T47D (cell line): ENCODE results near the gene COMTD1.

Source experiments
- DNase-seq, 2 experiments: peaks; one replicate each; pipeline versions ENCODE4 v3.0.0 to v3.0.0-alpha.2; 2011 to 2012; ENCODE audit warnings: low read depth in 1 of 2, low spot score in 1 of 2
- JUND ChIP-seq: IDR thresholded peaks from 2 replicates; pipeline ENCODE4 v1.6.1; 2012; ENCODE audit warnings: low read depth
- in situ Hi-C: cut with HindIII; loops from 2 replicates; pipeline ENCODE4 v1.10.0; 2016; ENCODE audit warnings: low sequenced_read_pairs, low pct_unique_long_range_greater_than_20kb

The COMTD1 gene

DNA sequence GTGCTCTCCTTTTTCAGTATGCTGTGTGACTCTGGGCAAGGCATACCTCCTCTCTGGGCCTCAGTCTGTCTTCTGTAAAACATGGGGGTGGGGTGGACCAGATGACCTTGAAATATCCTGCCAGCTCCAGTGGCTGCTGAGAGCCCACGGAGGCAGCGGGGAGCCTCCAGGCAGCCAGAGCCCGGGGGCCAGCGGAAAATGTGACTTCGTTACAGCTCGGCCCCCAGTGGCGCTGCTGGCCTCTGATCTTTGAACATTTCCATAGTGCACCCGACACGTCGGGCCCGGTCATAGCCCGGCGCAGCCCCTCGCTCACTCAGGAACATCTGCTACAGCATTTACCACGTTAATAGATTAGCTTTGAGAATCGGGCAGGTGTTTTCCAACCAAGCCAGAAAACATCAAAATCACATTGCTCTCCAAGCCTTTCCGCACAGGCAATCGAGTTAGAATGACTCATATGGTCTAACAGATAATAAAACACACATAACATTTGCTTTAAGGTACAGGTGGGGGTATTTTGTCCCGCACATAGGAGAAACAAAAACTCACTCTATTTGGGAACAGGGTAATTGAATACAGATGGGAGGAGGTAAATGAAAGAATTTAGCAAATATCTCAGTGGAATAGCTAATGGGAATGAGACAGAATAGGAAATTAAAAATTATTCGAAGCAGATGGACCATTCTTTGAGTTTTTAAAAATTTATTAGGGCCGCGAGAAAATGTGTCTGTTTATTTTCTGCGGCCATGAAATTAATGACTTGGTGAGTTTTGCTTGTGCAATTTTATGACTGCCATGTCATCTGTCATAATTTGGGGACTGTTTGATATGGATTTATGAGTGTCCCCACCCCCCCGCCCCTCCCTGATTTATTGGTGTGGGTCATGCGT, 26.3 kb upstream of the COMTD1 start:
- no peak for TF ChIP-seq JUND
- DNase-seq: no peak
- in situ Hi-C loops: no loop called here

DNA sequence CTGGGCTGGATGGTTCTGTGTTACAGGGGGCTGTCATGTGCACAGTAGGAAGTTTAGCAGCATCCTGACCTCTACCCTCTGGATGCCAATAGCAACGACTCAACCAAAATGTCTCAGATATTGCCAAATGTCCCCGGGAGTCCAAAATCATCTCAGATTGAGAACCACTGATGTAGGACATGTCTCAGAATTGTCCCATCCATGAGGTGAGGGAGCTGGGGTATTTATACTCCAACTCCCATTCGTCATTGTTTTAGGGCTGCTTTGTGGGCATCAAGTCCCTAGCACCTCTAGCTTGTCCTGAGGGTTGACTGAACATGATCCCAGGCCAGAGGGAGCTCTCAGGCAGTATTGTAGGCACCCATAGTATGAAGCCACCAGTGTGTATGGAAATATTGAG, 25.2 kb upstream of the COMTD1 start:
- no peak for TF ChIP-seq JUND
- DNase-seq: no peak
- in situ Hi-C loops: no loop called here

DNA sequence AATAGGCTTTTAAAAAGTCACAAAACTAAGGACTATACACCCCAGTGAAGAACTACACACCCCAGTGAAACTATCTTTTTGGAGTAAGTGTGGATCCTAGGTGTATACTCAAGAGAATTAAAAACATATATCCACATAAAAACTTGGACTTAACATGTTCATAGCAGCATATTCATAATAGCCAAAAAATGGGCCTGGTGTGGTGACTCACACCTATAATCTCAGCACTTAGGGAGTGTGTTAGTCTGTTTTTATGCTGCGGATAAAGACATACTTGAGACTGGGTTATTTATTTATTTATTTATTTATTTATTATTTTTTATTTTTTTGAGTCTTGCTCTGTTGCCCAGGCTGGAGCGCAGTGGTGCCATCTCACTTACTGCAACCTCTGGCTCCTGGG, 19.0 kb upstream of the COMTD1 start:
- DNase-seq: no peak
- no peak for TF ChIP-seq JUND
- in situ Hi-C loops: no loop called here

DNA sequence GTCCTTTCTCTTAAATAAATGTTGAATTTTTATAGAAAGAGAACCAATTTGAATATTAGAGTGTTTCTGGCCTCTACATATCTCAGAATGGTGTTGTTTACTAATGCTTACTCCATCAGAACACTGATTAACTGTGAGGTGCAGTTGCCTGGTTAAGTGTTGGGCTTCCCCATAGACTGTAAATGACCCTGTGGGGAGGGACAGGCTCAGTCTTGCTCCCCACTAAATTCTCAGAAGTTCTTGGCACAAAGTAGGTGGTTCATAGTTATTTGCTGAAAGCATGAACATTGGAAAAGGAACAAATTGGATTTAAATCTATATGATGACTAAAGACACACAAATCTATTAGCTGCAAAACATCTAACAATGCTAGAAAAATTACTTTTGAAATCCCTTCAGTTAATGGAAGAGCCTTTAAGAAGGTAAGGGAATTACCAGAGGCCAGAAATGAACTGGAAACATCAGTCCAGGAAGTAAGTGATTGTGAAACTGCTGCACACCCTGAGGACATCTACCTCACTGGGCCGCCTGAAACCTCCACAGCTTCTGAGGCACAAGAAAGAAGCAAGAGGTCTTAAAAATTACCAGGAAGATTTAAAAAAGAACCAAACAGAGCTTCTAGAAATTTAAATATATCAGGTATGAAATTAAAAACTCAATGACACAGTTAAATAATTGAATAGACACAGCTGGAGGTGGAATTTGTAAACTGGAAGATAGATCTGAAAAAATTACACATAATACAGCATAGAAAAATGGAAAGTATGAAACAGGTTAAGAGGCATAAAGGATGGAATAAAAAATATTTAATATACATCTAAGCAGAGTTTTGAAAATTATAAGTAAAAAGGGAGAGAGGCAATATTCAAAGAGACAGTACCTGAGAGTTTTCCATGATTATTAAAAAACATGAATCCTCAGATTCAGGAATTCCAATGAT, 17.8 kb upstream of the COMTD1 start:
- in situ Hi-C loops: no loop called here

GRCh38 chr10:75250934-75251333, 15.2 kb upstream of the COMTD1 start:
- DNase-seq: no peak
- in situ Hi-C loops: no loop called here
- TF ChIP-seq JUND: no peak

More for the DNA sequence above, 17.8 kb upstream of the COMTD1 start:
- no peak for DNase-seq
- TF ChIP-seq JUND: no peak

DNA sequence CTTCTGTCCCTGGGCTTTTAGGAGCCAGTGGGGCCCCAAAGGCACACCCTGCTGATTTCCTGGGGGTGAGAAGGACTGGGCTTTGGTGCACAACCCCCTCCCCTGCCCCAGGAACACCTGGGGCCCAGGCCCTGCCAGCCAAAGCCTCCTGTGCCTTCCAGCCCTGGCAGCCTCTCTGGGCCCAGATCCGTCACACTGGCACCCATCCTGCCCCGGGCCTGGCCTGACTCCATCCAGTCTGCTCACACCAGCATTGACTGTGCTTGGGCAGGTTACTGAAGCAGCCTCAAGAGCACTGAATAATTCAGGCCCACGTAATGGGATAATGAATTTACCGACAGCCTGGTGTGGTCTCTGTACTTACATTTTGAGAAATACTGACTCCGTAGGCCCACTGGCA, 12.0 kb upstream of the COMTD1 start:
- DNase-seq: no peak
- in situ Hi-C loops: no loop called here
- TF ChIP-seq JUND: no peak

DNA sequence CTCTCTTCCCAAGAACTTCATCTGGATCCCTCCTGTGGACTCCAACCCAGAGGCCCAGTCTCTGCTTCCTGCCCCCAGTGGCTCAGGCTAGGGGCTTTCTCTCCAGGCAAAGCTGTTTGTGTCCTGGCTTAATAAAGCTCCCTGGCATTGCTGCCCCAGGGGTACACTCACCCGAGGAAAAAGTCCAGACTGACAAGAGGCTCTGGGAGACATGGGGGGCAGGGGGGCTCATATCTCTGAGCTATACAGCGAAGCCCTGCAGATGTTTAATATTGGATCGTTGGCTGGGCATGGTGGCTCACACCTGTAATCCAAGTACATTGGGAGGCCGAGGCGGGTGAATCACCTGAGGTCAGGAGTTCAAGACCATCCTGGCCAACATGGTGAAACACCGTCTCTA, 10.7 kb upstream of the COMTD1 start:
- TF ChIP-seq JUND: no peak
- in situ Hi-C loops: no loop called here
- no peak for DNase-seq

DNA sequence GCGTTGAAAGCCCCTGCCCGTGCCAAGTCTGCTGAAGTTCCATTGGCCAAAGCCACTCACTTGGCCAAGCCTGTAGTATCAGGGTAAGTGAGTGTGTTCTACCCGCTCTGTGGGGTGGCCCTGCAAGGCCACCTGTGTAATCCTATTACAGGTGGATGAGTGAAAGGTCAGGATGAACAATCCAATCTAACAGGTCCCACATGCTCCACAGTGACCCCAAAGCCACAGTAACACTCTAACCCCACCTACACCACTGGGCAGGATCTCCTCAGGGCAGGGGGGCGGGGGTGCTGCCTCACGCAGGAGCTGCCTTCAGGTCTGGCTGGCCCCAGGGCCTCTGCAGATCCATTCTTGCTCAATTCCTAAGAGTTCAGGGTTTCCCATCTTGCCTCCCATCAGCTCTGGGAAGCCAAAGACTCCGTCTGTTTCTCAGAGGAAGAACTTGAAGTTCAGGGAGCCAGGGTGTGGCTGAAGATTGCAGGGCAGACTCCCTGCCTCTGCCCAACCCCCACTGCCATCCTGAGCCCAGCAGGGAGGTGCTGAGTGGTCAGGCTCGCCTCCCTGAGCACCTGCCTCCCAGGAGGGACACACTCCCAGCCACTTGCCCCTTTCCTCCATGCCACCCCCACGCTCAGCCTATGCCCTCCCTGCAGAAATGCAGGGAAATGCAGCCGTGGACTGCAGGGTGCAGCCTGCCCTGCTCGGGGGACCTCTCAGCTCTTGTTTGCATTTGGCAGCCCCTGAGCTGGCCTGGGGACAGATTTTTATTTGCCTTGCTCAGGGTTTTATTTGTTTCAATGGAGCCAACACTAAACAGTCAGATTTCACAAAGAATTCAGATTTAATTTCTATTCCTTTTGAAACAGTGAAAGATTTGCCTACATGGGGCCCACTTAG, 9.8 kb upstream of the COMTD1 start:
- peak in 1 of 2 experiments; percentile 95 for DNase-seq
- in situ Hi-C loops: no loop called here
- no peak for TF ChIP-seq JUND

GRCh38 chr10:75244487-75245353, 9.0 kb upstream of the COMTD1 start:
- in situ Hi-C loops: no loop called here
- no peak for TF ChIP-seq JUND
- peak in 1 of 2 experiments; percentile 92 for DNase-seq

DNA sequence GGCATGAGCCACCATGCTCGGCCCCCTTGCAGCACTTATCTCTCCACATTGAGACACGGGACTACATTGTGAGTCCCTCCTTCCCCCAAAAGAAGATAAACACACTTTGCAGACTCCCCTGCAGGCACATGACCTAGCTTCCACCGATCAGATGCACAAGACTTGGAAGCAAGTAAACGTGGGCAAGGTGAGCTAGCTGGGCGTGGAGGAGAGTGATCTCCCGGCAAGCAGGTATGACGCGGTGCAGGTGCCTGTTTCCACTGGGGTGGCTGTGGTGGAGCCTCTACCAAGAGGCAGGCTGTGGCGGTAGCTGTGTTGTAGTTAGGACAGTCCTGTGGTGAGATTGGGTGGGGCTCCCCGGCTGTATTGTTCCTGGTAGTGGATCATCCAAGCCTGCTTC, 7.7 kb upstream of the COMTD1 start:
- no peak for TF ChIP-seq JUND
- in situ Hi-C loops: no loop called here
- DNase-seq: no peak

DNA sequence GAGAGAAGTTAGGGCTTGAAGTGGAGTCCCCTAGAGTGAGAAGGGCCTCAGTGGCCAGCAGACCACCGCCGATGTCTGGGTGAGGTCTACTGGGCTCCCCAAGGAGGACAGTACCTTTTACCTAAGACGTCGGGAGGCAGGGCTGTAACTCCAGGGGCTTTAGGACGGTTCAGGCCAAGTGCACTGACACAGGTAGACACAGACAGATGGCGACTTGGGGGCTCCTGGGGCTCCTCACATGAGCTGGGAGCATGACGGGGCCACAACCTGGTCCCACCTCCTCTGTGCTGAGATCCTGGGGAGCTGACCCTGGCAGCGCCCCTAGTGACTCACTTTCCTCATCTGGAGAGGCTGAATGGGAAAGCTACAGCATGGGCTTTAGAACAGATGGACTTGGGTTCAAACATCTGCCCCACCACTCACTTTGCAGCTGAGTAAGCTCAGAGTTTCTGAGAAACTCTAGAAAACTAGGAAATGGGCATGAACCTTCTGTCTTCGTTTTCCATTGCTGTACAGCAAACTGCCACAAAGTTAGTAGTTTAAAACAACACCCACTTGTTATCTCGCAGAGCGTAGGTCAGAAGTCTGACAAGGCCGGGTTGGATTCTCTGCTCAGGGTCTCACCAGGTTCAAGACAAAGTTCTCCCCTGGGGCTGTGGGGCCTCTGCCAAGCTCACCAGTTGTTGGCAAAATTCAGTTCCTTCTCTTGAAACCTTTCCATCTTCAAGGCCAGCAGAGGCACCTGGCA, 4.7 kb upstream of the COMTD1 start:
- TF ChIP-seq JUND: no peak
- in situ Hi-C loops: no loop called here
- no peak for DNase-seq
